ENCODE results near the gene ACAD10.

- TF ChIP-seq CTCF (IDR thresholded peaks at IDR 0.05; ENCODE audit: insufficient read depth, low read depth, low read length) (no peak), EZH2 (IDR thresholded peaks at IDR 0.05; ENCODE audit: insufficient read depth, low read length) (no peak)
Observed at GRCh38 chr12:111749391-111749790, 63.5 kb downstream of the ACAD10 start.
